ENCODE data around the gene PPP1CC.

DNA sequence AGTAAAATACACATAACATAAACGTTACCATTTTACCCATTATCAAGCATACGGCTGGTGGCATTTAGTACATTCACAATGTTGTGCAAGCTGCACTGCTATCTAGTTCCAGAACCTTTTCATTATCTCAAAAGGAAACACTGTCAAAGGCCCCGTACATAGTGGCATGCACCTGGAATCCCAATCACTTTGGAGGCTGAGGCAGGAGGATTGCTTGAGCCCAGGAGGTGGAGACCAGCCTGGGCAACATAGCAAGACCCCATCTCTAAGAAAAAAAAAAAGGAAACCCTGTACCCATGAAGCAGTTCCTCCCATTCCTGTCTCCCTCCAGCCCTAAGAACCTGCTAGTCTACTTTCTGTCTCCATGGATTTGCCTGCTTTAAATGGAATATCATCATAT, 46.4 kb downstream of the PPP1CC start:
- TF ChIP-seq, protein P1, sequence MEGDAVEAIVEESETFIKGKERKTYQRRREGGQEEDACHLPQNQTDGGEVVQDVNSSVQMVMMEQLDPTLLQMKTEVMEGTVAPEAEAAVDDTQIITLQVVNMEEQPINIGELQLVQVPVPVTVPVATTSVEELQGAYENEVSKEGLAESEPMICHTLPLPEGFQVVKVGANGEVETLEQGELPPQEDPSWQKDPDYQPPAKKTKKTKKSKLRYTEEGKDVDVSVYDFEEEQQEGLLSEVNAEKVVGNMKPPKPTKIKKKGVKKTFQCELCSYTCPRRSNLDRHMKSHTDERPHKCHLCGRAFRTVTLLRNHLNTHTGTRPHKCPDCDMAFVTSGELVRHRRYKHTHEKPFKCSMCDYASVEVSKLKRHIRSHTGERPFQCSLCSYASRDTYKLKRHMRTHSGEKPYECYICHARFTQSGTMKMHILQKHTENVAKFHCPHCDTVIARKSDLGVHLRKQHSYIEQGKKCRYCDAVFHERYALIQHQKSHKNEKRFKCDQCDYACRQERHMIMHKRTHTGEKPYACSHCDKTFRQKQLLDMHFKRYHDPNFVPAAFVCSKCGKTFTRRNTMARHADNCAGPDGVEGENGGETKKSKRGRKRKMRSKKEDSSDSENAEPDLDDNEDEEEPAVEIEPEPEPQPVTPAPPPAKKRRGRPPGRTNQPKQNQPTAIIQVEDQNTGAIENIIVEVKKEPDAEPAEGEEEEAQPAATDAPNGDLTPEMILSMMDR (IDR thresholded peaks at IDR 0.05), result no peak
- TF ChIP-seq POLR2A (IDR thresholded peaks at IDR 0.05), result no peak

Measured in uterus (tissue), 2 donors.